ENCODE measurements around the gene SLC39A11. TPM values are rescaled to one million over a fixed set of nuclear protein-coding genes. Genes with fewer than 3 reads are reported as not detected.

Gene SLC39A11
- total and polyA plus RNA-seq, 2 of the 13 experiments (the other 11 are each of a cell fraction or from before 2014, with no cell fraction given), result 17.2 to 31.5 TPM

DNA sequence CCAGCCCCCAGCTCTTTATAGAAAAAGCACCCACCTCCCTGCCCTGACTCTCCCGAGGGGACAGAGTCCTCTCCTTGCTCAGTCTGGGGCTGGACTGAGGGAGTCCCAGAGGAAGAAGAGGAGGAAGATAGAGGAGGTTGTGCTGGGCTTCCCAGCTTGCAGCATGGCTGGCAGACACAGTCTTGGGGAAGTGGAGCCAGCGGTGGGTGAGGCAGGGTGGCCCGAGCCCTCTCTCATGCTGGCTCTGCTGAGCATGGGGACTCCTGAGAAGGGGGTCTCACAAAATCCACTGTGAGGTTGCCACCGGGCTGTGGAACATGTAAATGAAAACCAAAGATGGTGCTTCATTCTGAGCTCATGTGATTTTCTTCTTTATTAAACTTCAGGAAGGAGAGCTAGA lies 398.5 kb downstream of the SLC39A11 start:
- Histone ChIP-seq H2AFZ (ENCODE audit: low read length) (no peak overlapping the region), H3K79me2 (ENCODE audit: insufficient read depth, low read length) (no peaks in the 10 kb centered on the region), H4K20me1 (ENCODE audit: insufficient read depth, low read length) (no peaks in the 10 kb centered on the region), H3K36me3 (replicated peaks in 1 of 2; ENCODE audit: control insufficient read depth in 1 of 2, insufficient read depth in 2 of 2, low read length in 2 of 2) (no peaks in the 10 kb centered on the region; a peak in 1 of 5 replicates), H3K9me3 (ENCODE audit: low read length) (no peaks in the 10 kb centered on the region), H3K4me1 (ENCODE audit: insufficient read depth, low read length) (peaks cover 29% of the 10 kb centered on the region), H3K4me3 (replicated peaks in 1 of 3; ENCODE audit: insufficient read depth in 1 of 3, low read depth in 2 of 3, low read length in 3 of 3) (no peak overlapping the region), H3K27ac (ENCODE audit: extremely low read length, insufficient read depth, low read length) (no peak overlapping the region), H3K27me3 (ENCODE audit: control insufficient read depth in 1 of 2, insufficient read depth in 2 of 2, low read length in 2 of 2) (no peaks in the 10 kb centered on the region), H3K4me2 (ENCODE audit: low read depth, low read length) (no peak overlapping the region), H3K9ac (ENCODE audit: insufficient read depth, low read depth, low read length) (no peak overlapping the region)
- POLR2A ChIA-PET, result interaction anchor here (1.2 to 1.5 kb wide), 2 partner anchors 10 to 22 kb away, joined by 4 read pairs; no protein-coding TSS in a partner anchor
- DNase-seq (ENCODE audit: low spot score) (no peak), FAIRE-seq (no peak), ATAC-seq (no peak)
- in situ Hi-C loops (cut with HindIII; ENCODE audit: extremely low pct_ligation_motif_present, low pct_unique_long_range_greater_than_20kb) (no loop called here), intact Hi-C loops (cut with micrococcal nuclease; ENCODE audit: unreplicated experiment) (no loop called here)
- no TSS peak for BruUV-seq (replicated peaks)
- TF ChIP-seq DZIP1 (CRISPR knock-in tag; IDR thresholded peaks at IDR 0.05) (0 out of 2 replicates have a peak, but pooled peaks have one; percentile 28), U2AF1 (optimal IDR thresholded peaks at IDR 0.05; ENCODE audit: low read depth, low read length) (no peak)
- CTCF ChIA-PET (ENCODE audit: low intra/inter-chr PET ratio, low total read pairs), result no interaction called here
- WGBS (ENCODE audit: low lambda C conversion rate), result 83% methylated on average over 3 of the region's 4 CpGs

GRCh38 chr17:72693151-72693878 lies 399.2 kb downstream of the SLC39A11 start:
- H3K4me3 ChIP-seq (replicated peaks in 1 of 3; ENCODE audit: insufficient read depth in 1 of 3, low read depth in 2 of 3, low read length in 3 of 3), result no peak overlapping the region
- H3K4me1 ChIP-seq (ENCODE audit: insufficient read depth, low read length), result peaks cover 23% of the 10 kb centered on the region
- WGBS (ENCODE audit: low lambda C conversion rate), result 93% methylated on average over 15 of the region's 15 CpGs
- intact Hi-C loops (cut with micrococcal nuclease; ENCODE audit: unreplicated experiment) (no loop called here), in situ Hi-C loops (cut with HindIII; ENCODE audit: extremely low pct_ligation_motif_present, low pct_unique_long_range_greater_than_20kb) (no loop called here)
- ChIA-PET POLR2A (interaction anchor here (1.2 to 1.5 kb wide), 2 partner anchors 9 to 21 kb away, joined by 4 read pairs; no protein-coding TSS in a partner anchor), CTCF (ENCODE audit: low intra/inter-chr PET ratio, low total read pairs) (no interaction called here)
- no peaks in the 10 kb centered on the region for H3K9me3 ChIP-seq (ENCODE audit: low read length)
- no peak for FAIRE-seq
- no peak for ATAC-seq
- no peak overlapping the region for H2AFZ ChIP-seq (ENCODE audit: low read length)
- H3K36me3 ChIP-seq (replicated peaks in 1 of 2; ENCODE audit: control insufficient read depth in 1 of 2, insufficient read depth in 2 of 2, low read length in 2 of 2), result no peaks in the 10 kb centered on the region; a peak in 1 of 5 replicates
- BruUV-seq (replicated peaks), result no TSS peak
- H3K9ac ChIP-seq (ENCODE audit: insufficient read depth, low read depth, low read length), result no peak overlapping the region
- no peaks in the 10 kb centered on the region for H3K79me2 ChIP-seq (ENCODE audit: insufficient read depth, low read length)
- no peaks in the 10 kb centered on the region for H4K20me1 ChIP-seq (ENCODE audit: insufficient read depth, low read length)
- no peak for DNase-seq (ENCODE audit: low spot score)
- no peak overlapping the region for H3K27ac ChIP-seq (ENCODE audit: extremely low read length, insufficient read depth, low read length)
- H3K27me3 ChIP-seq (ENCODE audit: control insufficient read depth in 1 of 2, insufficient read depth in 2 of 2, low read length in 2 of 2), result no peaks in the 10 kb centered on the region
- no peak overlapping the region for H3K4me2 ChIP-seq (ENCODE audit: low read depth, low read length)
- TF ChIP-seq, protein P1, sequence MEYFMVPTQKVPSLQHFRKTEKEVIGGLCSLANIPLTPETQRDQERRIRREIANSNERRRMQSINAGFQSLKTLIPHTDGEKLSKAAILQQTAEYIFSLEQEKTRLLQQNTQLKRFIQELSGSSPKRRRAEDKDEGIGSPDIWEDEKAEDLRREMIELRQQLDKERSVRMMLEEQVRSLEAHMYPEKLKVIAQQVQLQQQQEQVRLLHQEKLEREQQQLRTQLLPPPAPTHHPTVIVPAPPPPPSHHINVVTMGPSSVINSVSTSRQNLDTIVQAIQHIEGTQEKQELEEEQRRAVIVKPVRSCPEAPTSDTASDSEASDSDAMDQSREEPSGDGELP (IDR thresholded peaks at IDR 0.05; ENCODE audit: borderline replicate concordance, low read depth), result no peak
- TF ChIP-seq KIAA2018 (CRISPR knock-in tag; IDR thresholded peaks at IDR 0.05; ENCODE audit: borderline replicate concordance), result no peak

All from HepG2 (cell line).